ENCODE measurements around the gene EMCN.

- TF ChIP-seq CTCF (IDR thresholded peaks at IDR 0.05) (no peak), POLR2A (IDR thresholded peaks at IDR 0.05) (no peak), EP300 (IDR thresholded peaks at IDR 0.05) (no peak)
These were observed 138.2 kb downstream of the EMCN start for GRCh38 chr4:100379583-100380105.

All from ovary (tissue), 3 donors.